SJSA1 (cell line): ENCODE data around the gene PRICKLE4. TPM values are rescaled to one million over a fixed set of nuclear protein-coding genes. Genes with fewer than 3 reads are reported as not detected.

ENCODE experiments used
- DNase-seq, 2 experiments: peaks; one replicate each; pipeline ENCODE4 v3.0.0-alpha.2; 2015 to 2020; ENCODE audit warnings: low spot score in 2 of 2, low read depth in 1 of 2
- H3K27ac ChIP-seq: fragments of 250-450 bp; sonication (Bioruptor Pico); 2 replicates; pipeline ENCODE4 v1.5.1; 2020; ENCODE audit warnings: mild to moderate bottlenecking, moderate library complexity
- H3K27me3 ChIP-seq: fragments of 250-450 bp; sonication (Bioruptor Pico); replicated peaks from 2 replicates; pipeline ENCODE4 v1.5.1; 2020; ENCODE audit warnings: mild to moderate bottlenecking, moderate library complexity
- H3K36me3 ChIP-seq: fragments of 250-450 bp; sonication (Bioruptor Pico); 2 replicates; pipeline ENCODE4 v1.5.1; 2020; ENCODE audit warnings: mild to moderate bottlenecking
- H3K4me1 ChIP-seq: fragments of 250-450 bp; sonication (Bioruptor Pico); replicated peaks from 2 replicates; pipeline ENCODE4 v1.6.1; 2021; ENCODE audit warnings: mild to moderate bottlenecking
- H3K4me3 ChIP-seq: fragments of 250-450 bp; sonication (Bioruptor Pico); 2 replicates; pipeline ENCODE4 v1.5.1; 2020; ENCODE audit warnings: mild to moderate bottlenecking
- H3K9me3 ChIP-seq: fragments of 250-450 bp; sonication (Bioruptor Pico); replicated peaks from 2 replicates; pipeline ENCODE4 v1.5.1; 2020; ENCODE audit warnings: mild to moderate bottlenecking
- total RNA-seq: library from RNA; depleted of rRNA; stranded (reverse); fragments of >200 nt; shearing (Covaris generic); gene quantifications from 2 replicates; pipeline ENCODE4 v1.2.3, GENCODE V29; 2014

PRICKLE4 gene
- total RNA-seq, 1 experiment from 2014 or later: not detected

- H3K4me1 ChIP-seq: peaks cover 15% of the 10 kb centered on the region
- DNase-seq: no peak
- peak overlapping the region; percentile 22; the same call in 1 of the 2 replicates for H3K27ac ChIP-seq
Measured at GRCh38 chr6:41785689-41786450, 5.3 kb downstream of the PRICKLE4 start.

GRCh38 chr6:41786451-41787218 lies 6.1 kb downstream of the PRICKLE4 start:
- DNase-seq: peak; percentile 82
- no peaks in the 10 kb centered on the region for H3K9me3 ChIP-seq
- H3K36me3 ChIP-seq: peaks cover 35% of the 10 kb centered on the region
- H3K4me3 ChIP-seq: peak overlapping the region; percentile 83
- H3K27ac ChIP-seq: peak overlapping the region; percentile 89; the same call in 1 of the 2 replicates
- no peaks in the 10 kb centered on the region for H3K27me3 ChIP-seq
- H3K4me1 ChIP-seq: peaks cover 13% of the 10 kb centered on the region

More at GRCh38 chr6:41785689-41786450, 5.3 kb downstream of the PRICKLE4 start:
- Histone ChIP-seq H3K36me3 (peaks cover 29% of the 10 kb centered on the region), H3K27me3 (0 out of 2 replicates have a peak, but pooled peaks cover 4% of the 10 kb centered on the region), H3K9me3 (no peaks in the 10 kb centered on the region), H3K4me3 (peak overlapping the region; percentile 83)

GRCh38 chr6:41787219-41787917 lies 6.8 kb downstream of the PRICKLE4 start, which contains the start of gene TOMM6:
Gene TOMM6, plus strand, starts transcription at chr6:41787694. Its CDS starts 4 bp downstream, at chr6:41787698.
- DNase-seq: peak; percentile 96
- peak within 1 kb of the TSS; percentile 89 for H3K27ac ChIP-seq
- peaks cover 40% of the 10 kb centered on the region for H3K36me3 ChIP-seq
- no peaks in the 10 kb centered on the region for H3K27me3 ChIP-seq
- H3K9me3 ChIP-seq: no peaks in the 10 kb centered on the region
- H3K4me3 ChIP-seq: peak within 1 kb of the TSS; percentile 83
- H3K4me1 ChIP-seq: peaks cover 13% of the 10 kb centered on the region

GRCh38 chr6:41789390-41789724 lies 8.8 kb downstream of the PRICKLE4 start:
- peaks cover 43% of the 10 kb centered on the region for H3K36me3 ChIP-seq
- H3K4me3 ChIP-seq: no peak overlapping the region
- H3K9me3 ChIP-seq: no peaks in the 10 kb centered on the region
- no peak overlapping the region for H3K27ac ChIP-seq
- peaks cover 13% of the 10 kb centered on the region for H3K4me1 ChIP-seq
- no peaks in the 10 kb centered on the region for H3K27me3 ChIP-seq
- no peak for DNase-seq

GRCh38 chr6:41790045-41790444 lies 9.5 kb downstream of the PRICKLE4 start:
- peaks cover 49% of the 10 kb centered on the region for H3K36me3 ChIP-seq
- H3K4me1 ChIP-seq: peaks cover 13% of the 10 kb centered on the region
- H3K27ac ChIP-seq: no peak overlapping the region
- no peak for DNase-seq
- H3K9me3 ChIP-seq: no peaks in the 10 kb centered on the region
- H3K4me3 ChIP-seq: no peak overlapping the region
- H3K27me3 ChIP-seq: no peaks in the 10 kb centered on the region

GRCh38 chr6:41791305-41791704 lies 10.7 kb downstream of the PRICKLE4 start:
- Histone ChIP-seq H3K27me3 (no peaks in the 10 kb centered on the region), H3K4me1 (peaks cover 7% of the 10 kb centered on the region), H3K36me3 (peaks cover 55% of the 10 kb centered on the region), H3K9me3 (no peaks in the 10 kb centered on the region), H3K4me3 (no peak overlapping the region), H3K27ac (no peak overlapping the region)
- DNase-seq: no peak

- H3K27ac ChIP-seq: no peak overlapping the region
- H3K27me3 ChIP-seq: no peaks in the 10 kb centered on the region
- H3K4me1 ChIP-seq: peaks cover 5% of the 10 kb centered on the region
- no peak overlapping the region for H3K4me3 ChIP-seq
- peaks cover 58% of the 10 kb centered on the region for H3K36me3 ChIP-seq
- no peak for DNase-seq
- H3K9me3 ChIP-seq: no peaks in the 10 kb centered on the region
Measured at GRCh38 chr6:41791984-41792383, 11.4 kb downstream of the PRICKLE4 start.

- no peaks in the 10 kb centered on the region for H3K9me3 ChIP-seq
- H3K4me1 ChIP-seq: no peaks in the 10 kb centered on the region
- no peak overlapping the region for H3K4me3 ChIP-seq
- peaks cover 32% of the 10 kb centered on the region for H3K36me3 ChIP-seq
- DNase-seq: no peak
- no peaks in the 10 kb centered on the region for H3K27me3 ChIP-seq
- no peak overlapping the region for H3K27ac ChIP-seq
Measured at GRCh38 chr6:41796474-41796873, 15.9 kb downstream of the PRICKLE4 start.

- Histone ChIP-seq H3K9me3 (no peaks in the 10 kb centered on the region), H3K4me1 (no peaks in the 10 kb centered on the region), H3K27me3 (no peaks in the 10 kb centered on the region), H3K4me3 (no peak overlapping the region), H3K27ac (no peak overlapping the region), H3K36me3 (peaks cover 22% of the 10 kb centered on the region)
- no peak for DNase-seq
Measured at GRCh38 chr6:41798901-41799558, 18.4 kb downstream of the PRICKLE4 start.

- H3K36me3 ChIP-seq: peaks cover 22% of the 10 kb centered on the region
- no peak overlapping the region for H3K27ac ChIP-seq
- no peaks in the 10 kb centered on the region for H3K4me1 ChIP-seq
- H3K27me3 ChIP-seq: no peaks in the 10 kb centered on the region
- DNase-seq: no peak
- no peaks in the 10 kb centered on the region for H3K9me3 ChIP-seq
- no peak overlapping the region for H3K4me3 ChIP-seq
Measured at GRCh38 chr6:41799559-41799911, 19.0 kb downstream of the PRICKLE4 start.

- H3K4me1 ChIP-seq: no peaks in the 10 kb centered on the region
- DNase-seq: peak in 1 of 2 experiments; percentile 17
- H3K36me3 ChIP-seq: peaks cover 6% of the 10 kb centered on the region
- H3K27me3 ChIP-seq: no peaks in the 10 kb centered on the region
- H3K9me3 ChIP-seq: no peaks in the 10 kb centered on the region
- H3K27ac ChIP-seq: no peak overlapping the region
- H3K4me3 ChIP-seq: no peak overlapping the region
Measured at GRCh38 chr6:41801380-41801779, 20.8 kb downstream of the PRICKLE4 start.

- no peak overlapping the region for H3K4me3 ChIP-seq
- H3K9me3 ChIP-seq: no peaks in the 10 kb centered on the region
- H3K27me3 ChIP-seq: no peaks in the 10 kb centered on the region
- no peaks in the 10 kb centered on the region; the same call in none of the 2 replicates for H3K36me3 ChIP-seq
- H3K4me1 ChIP-seq: no peaks in the 10 kb centered on the region
- DNase-seq: no peak
- H3K27ac ChIP-seq: no peak overlapping the region
Measured at GRCh38 chr6:41805830-41806774, 25.5 kb downstream of the PRICKLE4 start.
